IMR-90 (cell line): ENCODE measurements around the gene MREG.

Experiments
- CHD1 ChIP-seq: IDR thresholded peaks from 2 replicates; pipeline ENCODE4 v1.6.1; 2012; ENCODE audit warnings: low read depth, low read length, improper control_type of control experiment
- RAD21 ChIP-seq: IDR thresholded peaks from 2 replicates; pipeline ENCODE4 v1.6.1; 2012; ENCODE audit warnings: low read length, improper control_type of control experiment
- TF ChIP-seq, protein P1 (sequence below): conservative IDR thresholded peaks from 2 replicates; pipeline ENCODE4 v1.5.1; 2012; ENCODE audit warnings: mild to moderate bottlenecking, low read depth, low read length, improper control_type of control experiment
- TF ChIP-seq, protein P2 (sequence below): fragments of 150-350 bp; IDR thresholded peaks from 2 replicates; pipeline ENCODE4 v1.6.1; 2017; ENCODE audit warnings: mild to moderate bottlenecking, antibody characterized with exemption, low read length, low read depth

DNA sequence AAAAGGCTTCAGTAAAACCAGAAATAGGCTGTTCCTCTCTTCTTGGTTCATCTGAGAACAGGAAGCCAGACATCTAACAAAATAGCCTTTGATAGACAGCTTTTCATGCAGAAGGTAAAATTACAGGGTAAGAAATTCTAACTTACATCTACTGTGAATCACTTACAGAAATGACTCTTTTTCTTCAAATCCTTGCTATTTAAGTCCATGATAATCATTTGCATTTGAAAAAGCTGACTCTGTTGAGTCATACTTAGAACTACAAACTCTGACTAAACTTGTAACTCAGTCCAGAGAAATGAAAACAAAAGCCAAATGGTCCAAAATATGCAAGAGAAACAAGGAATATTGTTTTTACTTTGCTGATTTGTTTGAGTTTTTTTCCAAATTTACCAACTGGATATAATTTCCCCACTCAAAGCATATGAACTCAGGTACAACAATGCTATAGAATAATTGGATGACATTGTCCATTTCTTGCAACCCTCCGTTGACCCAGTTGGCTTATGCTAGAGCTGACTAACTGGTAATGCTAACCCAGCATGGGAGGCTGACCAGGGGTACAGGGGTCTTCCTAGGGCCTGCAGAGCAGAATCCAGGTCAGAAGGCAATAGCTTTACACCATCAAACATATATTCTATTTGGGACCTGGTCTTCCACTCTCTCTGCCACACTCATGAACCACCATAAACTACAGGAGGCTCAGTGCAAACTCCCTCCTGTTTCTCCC, 18.8 kb upstream of the MREG start:
- TF ChIP-seq, protein P1, sequence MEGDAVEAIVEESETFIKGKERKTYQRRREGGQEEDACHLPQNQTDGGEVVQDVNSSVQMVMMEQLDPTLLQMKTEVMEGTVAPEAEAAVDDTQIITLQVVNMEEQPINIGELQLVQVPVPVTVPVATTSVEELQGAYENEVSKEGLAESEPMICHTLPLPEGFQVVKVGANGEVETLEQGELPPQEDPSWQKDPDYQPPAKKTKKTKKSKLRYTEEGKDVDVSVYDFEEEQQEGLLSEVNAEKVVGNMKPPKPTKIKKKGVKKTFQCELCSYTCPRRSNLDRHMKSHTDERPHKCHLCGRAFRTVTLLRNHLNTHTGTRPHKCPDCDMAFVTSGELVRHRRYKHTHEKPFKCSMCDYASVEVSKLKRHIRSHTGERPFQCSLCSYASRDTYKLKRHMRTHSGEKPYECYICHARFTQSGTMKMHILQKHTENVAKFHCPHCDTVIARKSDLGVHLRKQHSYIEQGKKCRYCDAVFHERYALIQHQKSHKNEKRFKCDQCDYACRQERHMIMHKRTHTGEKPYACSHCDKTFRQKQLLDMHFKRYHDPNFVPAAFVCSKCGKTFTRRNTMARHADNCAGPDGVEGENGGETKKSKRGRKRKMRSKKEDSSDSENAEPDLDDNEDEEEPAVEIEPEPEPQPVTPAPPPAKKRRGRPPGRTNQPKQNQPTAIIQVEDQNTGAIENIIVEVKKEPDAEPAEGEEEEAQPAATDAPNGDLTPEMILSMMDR: no peak
- no peak for TF ChIP-seq CHD1
- no peak for TF ChIP-seq RAD21
- TF ChIP-seq, protein P2, sequence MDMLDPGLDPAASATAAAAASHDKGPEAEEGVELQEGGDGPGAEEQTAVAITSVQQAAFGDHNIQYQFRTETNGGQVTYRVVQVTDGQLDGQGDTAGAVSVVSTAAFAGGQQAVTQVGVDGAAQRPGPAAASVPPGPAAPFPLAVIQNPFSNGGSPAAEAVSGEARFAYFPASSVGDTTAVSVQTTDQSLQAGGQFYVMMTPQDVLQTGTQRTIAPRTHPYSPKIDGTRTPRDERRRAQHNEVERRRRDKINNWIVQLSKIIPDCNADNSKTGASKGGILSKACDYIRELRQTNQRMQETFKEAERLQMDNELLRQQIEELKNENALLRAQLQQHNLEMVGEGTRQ: no peak
